CD14-positive monocyte (primary cell): ENCODE results near the gene WLS. TPM values are rescaled to one million over a fixed set of nuclear protein-coding genes. Genes with fewer than 3 reads are reported as not detected.
A peak's percentile ranks its signal among the peaks of the same experiment; 100 is the strongest.

Experiments used
- DNase-seq, 3 donors: peaks; one replicate each; pipeline ENCODE4 v3.0.0-alpha.2; 2011 to 2022
- H2AFZ ChIP-seq: 2 replicates; pipeline ENCODE4 v1.6.0; 2012; ENCODE audit warnings: mild to moderate bottlenecking, low read depth, low read length, inconsistent platforms; ENCODE audit not compliant: insufficient read depth, poor library complexity, severe bottlenecking
- H3K27ac ChIP-seq, 2 donors: 1 replicate in 1 of 2; 2 replicates in 1 of 2; pipeline ENCODE4 v1.5.1; 2012 to 2013; ENCODE audit warnings: low read length in 2 of 2, control low read depth in 1 of 2, inconsistent platforms in 1 of 2, low read depth in 1 of 2, mild to moderate bottlenecking in 1 of 2
- H3K27me3 ChIP-seq, 2 donors: one replicate each; pipeline versions ENCODE4 v1.6.0 to v1.6.1; 2011 to 2013; ENCODE audit warnings: low read length in 2 of 2; ENCODE audit not compliant: control insufficient read depth in 2 of 2, insufficient read depth in 2 of 2
- H3K36me3 ChIP-seq, 2 donors: replicated peaks in 1 of 2; 1 replicate in 1 of 2; 2 replicates in 1 of 2; pipeline versions ENCODE4 v1.5.1 to v1.6.1; 2012 to 2013; ENCODE audit warnings: low read length in 2 of 2, control low read depth in 1 of 2, inconsistent platforms in 1 of 2, mild to moderate bottlenecking in 1 of 2; ENCODE audit not compliant: insufficient read depth in 2 of 2, control insufficient read depth in 1 of 2
- H3K4me1 ChIP-seq, 2 donors: 1 replicate in 1 of 2; 2 replicates in 1 of 2; pipeline versions ENCODE4 v1.5.1 to v1.6.1; 2012 to 2013; ENCODE audit warnings: low read length in 2 of 2, control low read depth in 1 of 2, inconsistent platforms in 1 of 2, mild to moderate bottlenecking in 1 of 2, moderate library complexity in 1 of 2; ENCODE audit not compliant: insufficient read depth in 2 of 2, control insufficient read depth in 1 of 2
- H3K4me2 ChIP-seq: replicated peaks from 2 replicates; pipeline ENCODE3; 2012; ENCODE audit warnings: low read length, moderate library complexity, mild to moderate bottlenecking; ENCODE audit not compliant: poor library complexity, severe bottlenecking; ENCODE audit errors: extremely low read depth
- H3K4me3 ChIP-seq, 3 experiments: fragments of 200-600 bp in 1 of 3; sonication (generic) in 1 of 3; replicated peaks in 1 of 3; 1 replicate in 2 of 3; 2 replicates in 1 of 3; pipeline ENCODE4 v1.5.1; 2011 to 2013; ENCODE audit warnings: low read length in 3 of 3, mild to moderate bottlenecking in 3 of 3, control low read depth in 2 of 3, low read depth in 2 of 3, inconsistent platforms in 1 of 3, moderate library complexity in 1 of 3
- H3K79me2 ChIP-seq: 2 replicates; pipeline ENCODE4 v1.6.0; 2012; ENCODE audit warnings: mild to moderate bottlenecking, control low read depth, inconsistent platforms, low read length, moderate library complexity; ENCODE audit not compliant: insufficient read depth
- H3K9ac ChIP-seq: 2 replicates; pipeline ENCODE4 v1.6.0; 2017; ENCODE audit warnings: low read length, mild to moderate bottlenecking; ENCODE audit not compliant: insufficient read depth, poor library complexity, severe bottlenecking
- H3K9me3 ChIP-seq, 2 donors: replicated peaks in 1 of 2; 1 replicate in 1 of 2; 2 replicates in 1 of 2; pipeline versions ENCODE4 v1.5.1 to v1.6.1; 2012 to 2013; ENCODE audit warnings: low read length in 2 of 2, control low read depth in 1 of 2; ENCODE audit not compliant: control insufficient read depth in 1 of 2, insufficient read depth in 1 of 2
- H4K20me1 ChIP-seq: 2 replicates; pipeline ENCODE4 v1.6.0; 2012; ENCODE audit warnings: mild to moderate bottlenecking, low read length, control low read depth, moderate library complexity; ENCODE audit not compliant: insufficient read depth
- H3K27ac Mint-ChIP-seq, 7 donors: one replicate each; pipeline ENCODE4 v1.8.0; 2020; ENCODE audit warnings: mild to moderate bottlenecking in 7 of 7, mixed read lengths in 7 of 7, moderate library complexity in 6 of 7, inconsistent platforms in 2 of 7
- H3K27me3 Mint-ChIP-seq, 3 donors: one replicate each; pipeline ENCODE4 v1.8.0; 2021 to 2022; ENCODE audit warnings: low read depth in 3 of 3, mild to moderate bottlenecking in 3 of 3, mixed read lengths in 3 of 3, moderate library complexity in 3 of 3, inconsistent platforms in 1 of 3
- H3K36me3 Mint-ChIP-seq, 2 donors: one replicate each; pipeline ENCODE4 v1.8.0; 2020; ENCODE audit warnings: mixed read lengths in 2 of 2, inconsistent platforms in 1 of 2, mild to moderate bottlenecking in 1 of 2
- H3K4me1 Mint-ChIP-seq: one replicate; pipeline ENCODE4 v1.8.0; 2020; ENCODE audit warnings: mild to moderate bottlenecking, mixed read lengths
- H3K4me3 Mint-ChIP-seq, 2 donors: one replicate each; pipeline ENCODE4 v1.8.0; 2020; ENCODE audit warnings: mild to moderate bottlenecking in 2 of 2, mixed read lengths in 2 of 2, moderate library complexity in 1 of 2
- H3K9me3 Mint-ChIP-seq, 7 donors: one replicate each; pipeline ENCODE4 v1.8.0; 2020 to 2022; ENCODE audit warnings: mixed read lengths in 7 of 7, mild to moderate bottlenecking in 6 of 7, moderate library complexity in 6 of 7, inconsistent platforms in 2 of 7
- CTCF ChIP-seq: fragments of 200-600 bp; IDR thresholded peaks from one replicate; pipeline ENCODE4 v1.8.0; 2022; ENCODE audit warnings: antibody characterized with exemption, mild to moderate bottlenecking
- WGBS: methylation state at CpG from one replicate; pipeline ENCODE4 v1.1.5; 2013; ENCODE audit warnings: missing lambda C conversion rate; ENCODE audit not compliant: insufficient coverage; 5-methylcytosine and 5-hydroxymethylcytosine counted together
- intact Hi-C, 2 donors: fragments of 100-400 bp; cut with micrococcal nuclease; formaldehyde crosslinking; loops; one replicate each; pipeline versions ENCODE4 v1.15.0 to v1.15.1; 2023
- polyA plus RNA-seq, 3 donors: library from polyadenylated mRNA; depleted of rRNA in 1 of 3; unstranded in 2 of 3; stranded (reverse) in 1 of 3; fragments of 300-500 nt in 2 of 3; fragments of >200 nt in 1 of 3; fragmentation: Illumina TruSeq in 2 of 3; gene quantifications; 1 replicate in 2 of 3; 2 replicates in 1 of 3; pipeline ENCODE4 v1.2.3, GENCODE V29; 2012 to 2021

The WLS gene
- polyA plus RNA-seq, 3 donors: 29.8 to 46.3 (median 34.6) TPM

GRCh38 chr1:68117416-68117815, 114.9 kb downstream of the WLS start:
- Mint-ChIP-seq H3K36me3 (peaks cover 10 to 21% of the 10 kb centered on the region in 2 donors), H3K27ac (no peak overlapping the region), H3K9me3 (no peaks in the 10 kb centered on the region), H3K4me3 (no peak overlapping the region), H3K4me1 (peaks cover 6% of the 10 kb centered on the region), H3K27me3 (peaks cover 3 to 4% (median 4%) of the 10 kb centered on the region in 3 donors)
- Histone ChIP-seq H4K20me1 (no peaks in the 10 kb centered on the region), H3K4me3 (no peak overlapping the region), H3K27me3 (no peaks in the 10 kb centered on the region), H3K36me3 (peaks cover 0 to 10% of the 10 kb centered on the region in 2 donors), H3K27ac (no peak overlapping the region), H3K9ac (no peak overlapping the region), H3K9me3 (no peaks in the 10 kb centered on the region), H2AFZ (no peak overlapping the region), H3K4me1 (peaks cover 0 to 4% of the 10 kb centered on the region in 2 donors), H3K4me2 (no peak overlapping the region), H3K79me2 (no peaks in the 10 kb centered on the region)
- DNase-seq: no peak
- 83% methylated on average over 10 of the region's 10 CpGs for WGBS
- intact Hi-C loops: loop anchor here (5.0 to 10.0 kb wide), 2 partner anchors 263 to 1620 kb away; no protein-coding TSS in a partner anchor
- TF ChIP-seq CTCF: no peak

- H3K9me3 ChIP-seq: no peaks in the 10 kb centered on the region
- Mint-ChIP-seq H3K4me1 (peaks cover 6% of the 10 kb centered on the region), H3K27ac (no peak overlapping the region), H3K4me3 (peak overlapping the region in 1 of 2 donors; percentile 17), H3K27me3 (peaks cover 4 to 8% (median 4%) of the 10 kb centered on the region in 3 donors), H3K36me3 (peaks cover 8 to 24% of the 10 kb centered on the region in 2 donors), H3K9me3 (no peaks in the 10 kb centered on the region)
- no peaks in the 10 kb centered on the region for H3K79me2 ChIP-seq
- no peaks in the 10 kb centered on the region for H4K20me1 ChIP-seq
- H3K27ac ChIP-seq: no peak overlapping the region
- no peak overlapping the region for H3K4me2 ChIP-seq
- H3K27me3 ChIP-seq: no peaks in the 10 kb centered on the region
- TF ChIP-seq CTCF: peak; percentile 81
- H2AFZ ChIP-seq: no peak overlapping the region
- DNase-seq: peak; percentile 23 to 46 (median 44)
- no peak overlapping the region for H3K4me3 ChIP-seq
- no peak overlapping the region for H3K9ac ChIP-seq
- H3K36me3 ChIP-seq: peaks cover 0 to 8% of the 10 kb centered on the region in 2 donors
- peaks cover 0 to 4% of the 10 kb centered on the region in 2 donors for H3K4me1 ChIP-seq
- intact Hi-C loops: loop anchor here (5.0 to 10.0 kb wide), 2 partner anchors 262 to 1621 kb away; no protein-coding TSS in a partner anchor
- WGBS: 0% methylated on average over 2 of the region's 3 CpGs
Measured at GRCh38 chr1:68116643-68117235, 115.6 kb downstream of the WLS start.
